GM19438 (cell line): ENCODE results near the gene RNF215.
"Not testable (repeated sequence)": the region's sequence is repeated elsewhere in the genome, so short reads cannot be mapped to it uniquely, and the experiment has no call there.

Experiments
- ATAC-seq: cut with Tn5 transposase; IDR thresholded peaks from one replicate; pipeline ENCODE4 v1.9.1; 2021; ENCODE audit warnings: low read depth; ENCODE audit not compliant: unreplicated experiment

The RNF215 gene

DNA sequence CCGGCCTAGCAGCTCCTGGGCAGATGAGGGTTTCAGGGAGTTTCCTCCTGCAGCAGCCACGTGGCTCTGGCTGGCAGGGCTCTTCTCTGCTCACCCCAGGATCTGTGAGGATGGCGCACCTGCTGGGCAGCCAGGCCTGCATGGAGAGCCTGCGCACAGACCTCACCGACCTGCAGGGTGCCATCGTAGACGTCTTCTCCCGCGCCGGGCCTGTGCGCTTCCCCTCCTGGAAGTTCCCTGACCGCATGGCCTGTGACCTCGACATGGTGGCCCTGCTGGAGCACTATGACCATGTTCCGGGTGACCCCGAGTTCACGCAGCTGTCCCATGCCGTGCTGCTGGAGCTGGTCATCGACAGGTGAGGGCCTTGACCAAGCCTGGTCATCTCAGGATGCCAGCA is 21.3 kb downstream of the RNF215 start:
- ATAC-seq, result no peak

DNA sequence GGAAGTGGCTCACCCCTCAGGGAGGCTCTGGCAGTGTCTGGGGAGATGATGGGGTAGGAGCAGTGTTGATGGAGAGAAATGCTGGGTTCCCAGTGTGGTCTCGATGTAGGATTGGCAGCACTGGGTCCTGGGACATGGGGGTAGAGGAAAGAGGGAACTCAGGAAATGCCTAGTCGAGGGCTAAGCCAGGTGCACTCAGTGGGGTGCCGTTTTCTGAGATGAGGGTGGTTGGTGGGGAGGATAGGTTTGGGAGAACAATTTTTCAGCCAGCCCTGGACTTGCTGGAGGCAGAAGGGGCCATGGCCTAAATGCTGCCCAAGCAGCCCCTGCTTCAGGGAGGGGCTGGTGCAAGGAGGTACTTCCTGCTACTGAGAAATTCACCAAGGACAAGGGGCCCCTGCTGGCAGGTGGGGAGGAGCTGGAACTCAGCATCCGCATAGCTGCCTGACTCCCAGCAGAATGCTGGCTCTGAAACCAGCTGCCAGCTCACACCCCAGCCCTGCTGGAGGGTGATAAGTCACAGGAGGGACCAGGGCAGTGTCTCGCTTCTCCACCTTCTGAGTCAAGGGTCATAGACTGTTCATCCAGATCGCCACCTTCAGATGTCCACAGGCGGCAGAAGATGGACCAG is 24.4 kb downstream of the RNF215 start:
- ATAC-seq, result no peak

DNA sequence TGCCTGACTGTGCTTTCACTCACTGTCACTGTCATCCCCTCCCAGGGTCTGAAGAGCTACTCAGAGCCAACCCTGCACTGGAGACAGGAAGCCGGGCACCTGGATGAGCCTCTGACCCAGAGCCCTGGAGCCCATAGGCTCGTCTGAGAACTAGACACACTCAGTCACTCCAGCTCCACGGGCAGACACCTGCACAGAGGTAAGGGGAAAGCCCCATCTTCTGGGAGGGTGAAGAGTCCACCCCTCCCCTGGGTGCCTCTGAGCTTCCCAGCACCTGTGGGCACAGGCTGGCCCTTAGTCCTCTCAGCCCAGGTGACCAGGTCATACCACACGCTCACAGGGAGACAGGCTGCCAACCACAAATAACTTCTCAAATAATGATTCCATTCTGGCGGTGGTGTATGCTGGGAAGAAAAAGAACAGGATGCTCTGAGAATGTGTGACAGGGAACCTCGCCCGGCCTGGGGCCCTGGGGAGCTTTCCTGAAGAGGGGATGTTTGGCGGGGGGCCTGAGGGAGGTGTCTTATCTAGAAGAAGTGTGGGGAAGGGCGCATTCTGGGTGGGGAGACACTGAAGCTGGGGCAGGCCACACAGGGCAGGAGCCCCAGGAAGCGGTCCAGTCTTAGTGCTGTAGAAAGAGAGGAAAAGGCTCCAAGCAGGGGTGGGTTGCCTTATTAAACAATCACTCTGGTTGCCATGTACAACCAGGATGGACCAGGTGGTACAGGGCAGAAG is 25.1 kb downstream of the RNF215 start:
- no peak for ATAC-seq

DNA sequence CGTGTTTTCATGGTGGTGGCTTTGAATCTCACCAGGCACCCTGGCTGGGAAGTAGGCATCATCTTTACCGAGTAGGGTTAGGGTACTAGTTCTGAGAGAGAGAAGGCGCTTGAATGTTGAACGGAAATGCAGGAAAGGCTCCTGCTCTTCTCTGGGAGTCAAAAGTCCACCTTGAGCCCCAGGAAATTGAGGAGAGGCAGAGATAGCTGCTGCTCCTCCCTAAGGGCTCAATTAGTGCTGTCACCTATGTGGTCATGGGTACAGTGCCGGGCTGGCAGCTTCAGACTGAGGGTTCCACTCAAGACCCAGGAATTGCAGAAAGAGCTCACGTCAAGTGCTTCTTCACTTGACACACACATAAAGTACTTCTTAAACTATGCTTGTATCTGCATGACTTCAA is 28.7 kb downstream of the RNF215 start:
- ATAC-seq, result no peak

DNA sequence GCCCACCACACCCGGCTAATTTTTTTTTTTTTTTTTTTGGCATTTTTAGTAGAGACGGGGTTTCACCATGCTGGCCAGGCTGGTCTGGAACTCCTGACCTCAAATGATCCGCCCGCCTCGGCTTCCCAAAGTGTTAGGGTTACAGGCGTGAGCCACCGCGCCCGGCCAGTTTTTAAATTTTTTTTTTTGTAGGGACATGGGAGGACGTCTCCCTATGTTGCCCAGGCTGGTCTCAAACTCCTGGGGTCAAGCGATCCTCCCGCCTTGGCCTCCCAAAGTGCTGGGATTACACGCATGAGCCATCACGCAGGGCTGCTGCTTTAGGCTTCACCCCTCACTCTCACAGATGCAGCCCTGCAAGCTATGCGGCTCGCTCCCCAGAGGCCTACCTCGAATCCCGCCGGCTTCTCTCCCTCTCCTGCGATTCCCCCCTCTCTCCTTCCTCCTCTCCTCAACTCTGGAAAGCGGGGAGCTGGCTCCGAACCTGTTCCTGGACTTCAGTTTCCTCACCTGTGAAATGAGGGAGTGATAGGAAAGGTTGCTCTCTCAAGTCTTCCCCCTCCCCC is 29.5 kb downstream of the RNF215 start:
- no peak for ATAC-seq

DNA sequence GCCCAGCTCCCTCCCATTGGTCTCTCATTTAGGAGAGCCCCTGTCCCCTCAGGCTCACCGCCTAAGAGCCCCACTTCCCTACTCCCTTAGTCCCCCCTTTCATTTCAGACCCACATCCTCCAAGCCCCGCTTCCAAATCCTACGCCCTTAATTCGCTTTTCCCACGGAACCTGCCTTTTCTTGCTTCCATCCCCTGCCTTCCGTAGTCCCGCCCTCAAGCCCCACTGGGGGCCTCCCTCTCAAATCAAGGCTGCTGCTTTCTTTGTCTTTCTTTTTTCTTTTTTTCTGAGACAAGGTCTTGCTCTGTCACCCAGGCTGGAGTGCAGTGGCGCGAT is 30.0 kb downstream of the RNF215 start:
- ATAC-seq, result no peak

DNA sequence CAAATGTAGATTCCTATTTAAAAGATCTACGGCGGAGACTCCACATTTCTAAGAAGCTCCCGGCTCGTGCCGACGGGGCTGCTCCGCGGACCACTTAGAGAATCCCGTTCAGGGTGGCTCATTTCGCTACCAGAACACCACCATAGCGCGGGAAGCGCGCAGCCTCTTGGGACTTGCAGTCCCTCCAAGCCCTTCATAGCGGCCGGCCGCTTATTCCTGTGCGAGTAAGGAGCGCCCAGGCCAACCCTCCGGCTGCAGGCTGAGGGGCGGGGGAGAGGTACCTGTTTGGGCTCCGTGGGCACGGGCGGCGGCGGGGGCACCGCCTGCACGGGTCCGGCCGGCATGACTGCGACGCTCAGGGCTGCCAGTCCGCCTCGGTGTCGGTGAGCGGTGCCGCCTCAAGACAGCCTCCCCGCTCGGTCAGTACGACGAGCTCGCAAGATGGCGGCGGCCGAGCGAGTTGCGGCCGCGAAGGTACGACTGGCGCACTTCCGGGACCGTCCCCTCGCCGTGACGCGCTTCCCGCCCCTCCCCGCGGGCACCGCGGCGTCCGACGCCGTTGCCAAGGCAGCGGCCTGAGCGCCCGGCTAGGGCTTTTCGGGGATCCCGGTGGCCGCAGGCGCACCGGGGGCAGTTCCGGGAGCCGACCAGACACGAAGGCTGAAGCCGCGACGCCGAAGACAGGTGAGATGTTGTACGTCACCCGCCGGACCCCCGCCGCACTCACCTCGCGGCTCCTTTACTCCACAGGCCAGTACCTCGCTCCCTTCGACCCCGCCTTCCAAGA is 30.6 kb downstream of the RNF215 start, which contains the start of the genes CCDC157 and SF3A1:
Gene CCDC157 (plus strand): TSS at position 559 of the 787 bp plus-strand sequence. CDS start 8,994 bp downstream, outside the sequence.
Gene SF3A1 (minus strand): TSS at position 446 of the 787 bp plus-strand sequence. CDS start 102 bp downstream, at position 344.
- ATAC-seq, result peak; percentile 90

DNA sequence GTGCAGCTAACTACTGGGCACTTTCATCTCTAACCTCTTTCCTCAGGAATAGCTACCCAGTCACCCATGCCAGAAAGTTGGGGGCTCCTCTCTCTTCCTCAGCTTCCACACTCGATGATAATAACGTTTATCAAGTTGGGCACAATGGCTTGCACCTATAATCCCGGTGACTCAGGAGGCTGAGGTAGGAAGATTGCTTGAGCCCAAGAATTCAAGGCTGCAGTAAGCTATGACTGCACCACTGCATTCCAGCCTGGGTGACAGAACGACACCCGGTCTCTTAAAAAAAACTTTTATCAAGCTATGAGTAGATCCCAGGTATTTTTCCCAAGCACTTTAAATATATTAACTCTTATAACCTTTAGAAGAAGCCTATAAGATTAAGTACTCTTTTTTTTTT is 32.6 kb downstream of the RNF215 start:
- ATAC-seq, result no peak

DNA sequence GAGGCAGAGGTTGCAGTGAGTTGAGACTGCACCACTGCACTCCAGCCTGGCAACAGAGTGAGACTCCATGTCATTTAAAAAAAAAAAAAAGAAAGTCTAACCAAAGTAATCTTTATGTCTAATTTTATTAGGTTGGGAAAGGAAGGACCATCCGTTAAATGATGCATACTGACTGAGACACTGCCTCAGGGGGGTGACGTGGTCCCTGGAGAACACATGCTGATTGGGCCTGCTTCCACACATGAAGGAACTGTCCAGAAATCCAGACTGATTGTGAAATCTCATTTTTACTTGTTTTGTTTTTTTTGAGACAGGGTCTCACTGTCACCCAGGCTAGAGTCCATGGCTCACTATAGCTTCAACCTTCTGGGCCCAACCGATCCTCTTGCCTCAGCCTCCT is 36.0 kb downstream of the RNF215 start:
- no peak for ATAC-seq

DNA sequence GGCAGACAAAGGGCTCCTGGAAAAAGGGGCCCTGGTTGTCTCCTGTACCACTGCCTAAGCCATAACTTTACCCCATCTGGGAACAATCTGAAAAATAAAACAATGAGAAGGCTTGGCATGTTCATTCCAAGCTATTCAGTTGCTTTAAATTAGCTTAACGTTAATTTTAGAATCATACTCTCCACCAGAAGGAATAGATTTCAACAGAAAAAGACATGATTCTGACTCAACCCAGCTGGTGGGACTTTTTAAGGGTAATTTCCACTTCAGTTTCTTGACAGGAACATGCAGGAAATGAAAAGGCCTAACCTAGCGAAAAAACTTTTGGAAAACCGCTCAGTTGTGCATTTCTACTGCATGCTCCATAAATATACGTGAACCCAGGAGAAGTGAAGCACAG is 38.4 kb downstream of the RNF215 start:
- ATAC-seq, result no peak

DNA sequence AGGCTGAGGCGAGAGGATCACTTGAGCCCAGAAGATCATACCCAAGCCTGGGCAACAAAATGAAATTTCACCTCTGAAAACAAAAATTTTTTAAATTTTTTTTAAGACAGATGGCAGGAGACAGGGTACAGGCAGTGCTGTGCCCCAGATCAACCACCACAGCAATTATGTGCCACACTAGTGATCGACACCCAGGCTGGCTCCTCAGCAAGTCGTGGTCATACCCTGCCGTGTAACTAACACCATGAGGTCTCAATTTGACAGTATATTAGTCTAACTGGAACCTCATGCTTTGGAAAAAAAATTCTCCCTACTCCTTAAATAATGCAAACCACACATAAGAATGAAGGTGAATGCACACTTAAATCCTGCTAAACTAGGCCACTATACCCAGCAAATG is 38.8 kb downstream of the RNF215 start:
- no peak for ATAC-seq

DNA sequence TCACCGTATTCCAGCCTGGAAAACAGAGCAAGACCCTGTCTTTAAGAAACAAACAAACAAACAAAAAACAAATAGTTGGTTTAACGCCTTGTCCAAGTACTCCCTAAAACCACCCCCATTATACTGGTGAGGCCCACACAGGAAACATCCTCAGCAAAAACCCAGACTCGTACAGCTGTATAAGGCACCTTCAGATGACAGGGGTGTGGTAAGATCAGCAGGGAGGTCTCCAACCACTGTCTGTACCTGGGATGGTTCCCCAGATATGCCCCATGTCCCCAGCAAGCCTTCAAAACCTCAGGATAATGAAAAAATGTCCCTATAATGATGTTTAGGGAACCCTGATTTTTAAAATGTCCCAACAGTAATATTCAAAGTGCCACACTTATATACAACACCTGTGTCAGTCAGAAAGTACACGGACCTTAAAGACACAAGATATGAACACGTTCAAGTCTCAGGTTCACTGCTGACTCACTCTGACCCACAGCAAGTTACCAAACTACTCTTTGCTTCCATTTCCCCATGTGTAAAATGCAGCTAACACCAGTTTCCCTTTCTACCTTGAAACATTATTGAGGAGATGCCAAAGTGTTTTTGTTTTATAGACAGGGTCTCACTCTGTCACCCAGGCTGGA is 39.8 kb downstream of the RNF215 start:
- ATAC-seq, result no peak

DNA sequence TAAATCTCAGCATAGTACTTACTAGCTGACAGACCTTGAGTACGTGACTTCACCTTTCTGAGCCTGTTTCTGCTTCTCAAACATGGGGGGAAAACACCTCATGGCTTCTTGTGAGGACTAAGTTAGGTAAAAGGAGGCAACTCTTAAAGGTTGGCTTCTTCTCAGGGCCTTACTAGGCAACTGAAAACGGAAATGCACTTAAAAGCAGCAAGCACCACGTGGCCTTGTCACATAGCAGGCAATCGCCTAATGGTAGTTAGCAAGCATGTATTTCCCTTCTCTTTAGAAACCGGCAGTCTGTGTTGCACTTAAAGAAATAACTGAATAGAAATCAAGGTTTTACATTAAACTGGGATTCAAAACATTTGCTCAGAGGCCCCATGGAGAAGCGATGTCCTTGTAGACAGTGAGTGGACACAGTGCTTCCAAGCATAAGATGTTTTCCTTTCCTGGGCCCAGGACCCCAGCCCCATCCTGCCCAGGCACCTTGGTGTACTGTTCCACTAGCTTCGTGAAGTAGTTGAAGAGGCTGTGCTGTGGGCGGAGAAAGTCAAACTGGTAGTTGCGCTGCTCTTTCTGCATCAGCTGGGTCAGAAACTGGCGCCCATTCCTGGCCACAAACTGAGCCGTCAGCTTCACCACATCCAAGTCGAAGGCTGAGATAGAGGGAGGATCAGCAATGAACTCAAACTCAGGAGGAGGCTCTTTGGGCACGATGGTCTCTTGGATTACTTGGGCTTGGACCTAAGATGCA is 42.6 kb downstream of the RNF215 start:
- no peak for ATAC-seq

DNA sequence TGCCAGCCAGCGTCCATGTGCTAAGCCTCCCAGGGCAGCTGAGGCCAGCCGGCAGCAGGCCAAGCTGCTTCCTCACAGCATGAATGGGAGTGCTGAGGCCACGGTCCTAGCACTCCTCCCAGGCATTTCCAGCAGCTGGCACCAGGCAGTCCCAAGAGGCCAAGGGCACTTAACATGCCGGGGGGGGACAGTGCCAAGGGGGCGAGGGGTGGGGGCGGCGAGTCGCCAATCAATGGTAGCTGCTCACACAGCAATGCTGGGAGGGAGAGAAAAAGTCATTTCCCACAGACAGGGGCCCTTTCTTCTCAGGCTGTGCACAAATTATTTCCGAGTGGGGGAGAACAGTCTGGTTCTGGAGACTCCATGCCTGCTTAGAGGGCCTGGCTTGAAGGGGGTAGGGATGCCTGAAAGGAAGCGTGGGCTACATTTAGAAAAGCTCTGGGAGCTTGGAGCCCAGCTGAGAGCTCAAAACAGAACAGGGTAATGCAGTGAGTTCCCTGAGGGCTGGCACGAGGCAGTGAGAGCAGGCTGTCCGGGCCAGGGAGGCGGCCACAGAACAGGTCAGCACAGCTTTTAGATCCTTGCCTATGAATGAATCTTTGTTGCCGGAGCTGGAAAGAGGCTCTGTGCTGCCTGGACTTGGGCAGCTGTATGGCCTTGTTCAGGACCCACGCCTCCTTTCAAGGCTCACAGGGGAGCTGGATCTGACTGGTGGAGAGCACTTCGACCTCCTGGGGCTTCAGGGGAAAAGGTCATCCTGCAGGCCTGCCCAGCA is 46.1 kb downstream of the RNF215 start:
- ATAC-seq, result no peak

DNA sequence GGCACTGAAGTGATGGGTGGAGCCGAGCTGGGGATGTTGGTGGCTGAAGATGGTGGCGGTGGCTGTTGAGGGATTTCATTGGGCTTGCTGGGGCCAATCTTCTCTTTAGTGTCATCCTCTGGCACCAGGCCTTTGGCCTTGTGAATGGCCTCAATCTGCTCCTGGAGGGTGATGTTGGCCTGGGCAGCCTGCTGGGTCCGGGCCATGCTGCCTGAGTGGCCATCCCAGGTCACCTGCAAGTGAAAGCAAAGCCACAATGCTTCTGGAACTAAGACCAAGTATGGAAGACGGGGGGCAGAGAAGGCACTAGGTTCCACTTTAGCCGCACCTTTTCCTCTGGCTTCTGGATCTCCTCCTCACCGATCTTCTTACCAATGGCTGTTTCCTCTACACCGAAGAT is 48.4 kb downstream of the RNF215 start:
- no peak for ATAC-seq

DNA sequence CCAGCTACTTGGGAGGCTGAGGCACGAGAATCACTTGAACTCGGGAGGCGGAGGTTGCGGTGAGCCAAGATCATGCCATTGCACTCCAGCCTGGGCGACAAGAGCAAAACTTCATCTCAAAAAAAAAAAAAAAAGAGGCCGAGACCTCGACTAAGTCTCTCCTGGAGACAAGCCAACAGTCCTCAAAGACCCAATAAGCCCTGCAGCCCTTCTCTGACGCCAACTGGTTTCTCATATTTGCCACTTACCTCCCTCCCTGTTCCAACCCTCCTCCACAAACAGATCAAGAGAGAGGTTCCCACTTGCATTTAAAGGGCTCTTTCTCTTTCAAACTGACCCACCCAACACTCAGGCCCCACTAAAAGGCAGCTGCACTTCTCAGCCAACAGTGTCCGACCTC is 48.9 kb downstream of the RNF215 start:
- not testable (repeated sequence) for ATAC-seq

DNA sequence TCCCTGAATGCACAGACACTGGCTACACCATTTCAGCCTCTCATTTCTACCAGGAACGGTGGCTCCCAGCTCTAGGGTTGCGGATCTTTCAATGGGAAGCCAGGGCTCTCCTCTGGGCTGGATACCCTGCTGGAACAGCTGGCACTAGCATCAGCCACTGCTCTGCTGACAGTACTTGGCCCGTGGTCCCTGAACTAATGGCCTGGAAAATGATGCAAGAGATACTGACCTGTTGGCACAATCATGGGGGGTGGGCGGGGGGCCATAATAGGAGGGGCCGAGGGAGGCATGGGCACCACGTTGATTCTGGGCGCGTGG is 49.8 kb downstream of the RNF215 start:
- ATAC-seq, result no peak

DNA sequence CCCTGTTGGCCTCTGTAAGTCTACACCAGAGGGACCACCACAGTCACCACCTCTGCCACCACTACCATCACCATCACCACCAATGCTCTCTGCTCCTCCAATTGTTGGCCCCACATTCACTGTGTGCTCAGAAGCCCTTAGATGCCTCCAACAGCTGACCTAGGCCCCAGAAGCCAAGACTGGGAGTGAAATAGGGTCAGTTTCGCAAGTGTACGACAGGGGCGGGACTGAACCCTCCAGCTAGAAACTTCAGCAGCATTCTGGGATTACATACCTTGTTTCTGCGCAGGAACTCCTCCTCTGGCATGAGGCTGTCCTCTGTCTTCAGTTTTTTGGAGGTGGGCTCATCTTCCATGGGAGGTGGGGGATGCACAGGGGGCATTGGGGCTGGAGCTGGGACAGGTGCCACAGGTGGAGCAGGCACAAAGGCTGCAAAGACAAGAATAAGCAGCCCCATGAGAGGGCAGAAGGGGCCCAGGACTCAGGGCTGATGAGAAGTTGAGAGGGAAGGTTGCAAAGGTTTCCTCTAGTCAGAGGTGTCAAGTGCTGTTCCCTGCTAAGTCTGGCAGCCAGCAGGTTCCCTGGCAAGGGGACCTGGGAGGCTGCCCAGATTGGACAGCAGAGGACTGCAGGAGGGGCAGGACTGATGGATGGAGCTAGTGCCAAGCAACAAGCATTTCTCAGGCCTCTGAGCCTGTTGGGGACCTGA is 50.3 kb downstream of the RNF215 start:
- no peak for ATAC-seq

DNA sequence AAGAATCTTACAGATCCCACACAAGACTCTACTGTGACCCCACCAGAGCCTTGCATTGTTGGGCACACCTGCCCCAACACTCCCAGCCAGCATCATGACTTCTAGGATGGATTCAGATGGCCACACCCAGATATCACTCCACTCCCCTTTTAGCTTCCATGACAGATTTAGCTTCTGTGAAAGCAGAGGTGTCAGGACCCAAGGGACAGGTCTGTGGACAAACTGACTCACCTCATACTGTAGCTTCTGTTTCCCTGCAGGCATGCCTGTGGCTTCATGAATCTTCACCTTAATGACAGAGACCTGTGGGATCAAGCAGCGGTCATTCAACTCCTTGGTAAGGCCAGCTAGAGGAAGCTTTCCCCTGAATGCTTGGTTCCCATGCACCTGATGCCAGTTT is 52.0 kb downstream of the RNF215 start:
- no peak for ATAC-seq
